HG02852 (cell line): ENCODE data around the gene FLNC.

ENCODE experiments used
- ATAC-seq: cut with Tn5 transposase; IDR thresholded peaks from one replicate; pipeline ENCODE4 v1.9.1; 2021; ENCODE audit warnings: mild to moderate bottlenecking, moderate library complexity; ENCODE audit not compliant: unreplicated experiment

FLNC gene

DNA sequence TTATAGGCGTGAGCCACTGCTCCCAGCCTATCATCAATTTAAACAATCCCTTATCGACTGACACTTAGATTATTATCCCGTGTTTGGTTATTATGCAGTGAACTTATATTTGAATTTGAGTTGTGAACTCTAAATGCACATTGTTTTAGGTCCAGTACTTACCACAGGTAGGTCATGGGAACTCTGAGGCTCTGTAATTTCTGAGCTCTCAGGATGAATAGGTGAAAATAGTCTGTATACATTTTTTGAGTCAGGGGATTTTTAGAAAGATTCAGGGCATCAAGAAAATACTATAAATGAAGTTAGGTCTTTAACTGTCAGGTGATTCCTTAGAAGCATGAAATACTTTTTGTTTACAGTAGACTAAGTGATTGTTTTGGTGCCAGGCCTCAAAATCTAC, 29.6 kb upstream of the FLNC start:
- no peak for ATAC-seq

DNA sequence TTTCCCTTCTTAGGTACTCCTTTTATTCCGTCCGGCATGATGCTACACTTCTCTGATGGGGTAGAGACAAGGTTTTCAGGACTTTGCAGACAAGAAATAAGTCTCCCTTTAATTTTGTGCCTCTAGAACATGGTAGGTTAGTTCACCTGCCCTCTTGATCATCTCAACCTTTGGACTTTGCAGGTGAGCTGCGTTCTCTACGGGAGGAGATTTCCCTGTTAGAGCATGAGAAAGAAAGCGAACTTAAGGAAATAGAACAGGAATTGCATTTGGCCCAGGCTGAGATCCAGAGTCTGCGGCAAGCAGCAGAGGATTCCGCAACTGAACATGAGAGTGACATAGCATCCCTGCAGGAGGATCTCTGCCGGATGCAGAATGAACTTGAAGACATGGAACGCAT, 29.2 kb upstream of the FLNC start:
- ATAC-seq: no peak

DNA sequence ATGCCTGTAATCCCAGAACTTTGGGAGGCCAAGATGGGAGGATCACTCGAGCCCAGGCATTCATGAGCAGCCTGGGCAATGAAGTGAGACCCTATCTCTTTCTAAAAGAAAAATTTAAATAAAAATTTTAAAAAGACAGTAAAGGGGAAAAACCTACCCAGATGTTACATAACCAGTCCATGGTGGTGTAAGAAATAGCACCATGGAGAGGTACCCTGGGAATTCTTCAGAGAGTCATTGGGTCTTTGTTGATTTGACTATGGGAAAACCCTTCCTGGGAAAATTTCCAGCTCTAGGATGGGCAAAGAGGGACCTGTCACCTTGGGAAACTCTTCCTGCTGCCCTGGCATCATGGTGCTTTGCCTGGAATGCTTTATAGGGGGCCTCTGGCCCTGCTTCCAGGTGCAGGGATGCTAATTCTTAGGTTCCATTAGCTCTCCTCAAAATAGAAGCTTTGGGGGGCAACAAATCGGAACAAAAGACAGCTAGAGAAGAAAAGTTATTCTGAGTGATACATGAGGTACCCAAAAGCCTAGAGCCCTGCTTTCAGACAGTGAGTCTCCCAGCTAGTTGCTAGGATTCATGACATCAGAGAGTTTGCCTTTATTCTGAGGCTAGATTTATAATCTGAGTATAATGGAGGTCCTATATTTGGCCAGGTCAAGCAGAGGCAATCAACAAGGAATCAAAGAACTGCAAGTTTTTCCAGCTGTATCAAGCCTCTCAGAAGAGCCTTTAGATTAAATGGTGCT, 28.4 kb upstream of the FLNC start:
- no peak for ATAC-seq

DNA sequence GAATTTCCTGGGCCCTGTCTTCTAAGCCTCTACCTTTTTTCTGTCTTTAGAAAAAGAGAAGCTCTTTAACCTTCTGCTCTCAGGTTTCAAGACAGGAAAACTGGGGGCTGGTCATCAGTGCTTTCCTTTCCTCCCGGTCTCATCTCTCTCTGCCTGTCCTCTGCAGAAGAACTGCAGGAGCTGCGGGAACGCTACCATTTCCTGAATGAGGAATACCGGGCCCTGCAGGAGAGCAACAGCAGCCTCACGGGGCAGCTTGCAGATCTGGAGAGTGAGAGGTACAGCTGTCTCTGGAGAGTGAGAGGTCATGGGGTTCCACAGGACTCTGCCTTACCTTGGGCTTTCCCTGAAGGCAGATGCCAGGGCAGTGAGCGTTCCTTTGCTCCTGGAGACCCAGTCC, 25.7 kb upstream of the FLNC start:
- ATAC-seq: no peak

DNA sequence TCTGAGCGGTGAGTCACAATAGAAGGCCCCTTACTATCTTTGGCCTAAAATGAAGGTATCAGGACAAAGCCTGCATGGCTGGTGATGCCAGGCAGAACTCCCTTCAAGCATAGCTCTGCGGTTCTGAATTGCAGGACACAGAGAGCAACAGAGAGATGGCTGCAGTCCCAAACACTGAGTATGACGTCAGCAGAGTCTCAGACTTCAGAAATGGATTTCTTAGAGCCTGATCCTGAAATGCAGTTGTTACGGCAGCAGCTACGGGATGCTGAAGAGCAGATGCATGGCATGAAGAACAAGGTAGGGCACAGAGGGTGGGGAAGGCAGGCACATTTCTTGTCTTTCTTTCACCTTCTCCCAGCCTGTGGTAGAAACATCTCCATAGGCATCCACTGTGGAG, 25.0 kb upstream of the FLNC start:
- no peak for ATAC-seq

DNA sequence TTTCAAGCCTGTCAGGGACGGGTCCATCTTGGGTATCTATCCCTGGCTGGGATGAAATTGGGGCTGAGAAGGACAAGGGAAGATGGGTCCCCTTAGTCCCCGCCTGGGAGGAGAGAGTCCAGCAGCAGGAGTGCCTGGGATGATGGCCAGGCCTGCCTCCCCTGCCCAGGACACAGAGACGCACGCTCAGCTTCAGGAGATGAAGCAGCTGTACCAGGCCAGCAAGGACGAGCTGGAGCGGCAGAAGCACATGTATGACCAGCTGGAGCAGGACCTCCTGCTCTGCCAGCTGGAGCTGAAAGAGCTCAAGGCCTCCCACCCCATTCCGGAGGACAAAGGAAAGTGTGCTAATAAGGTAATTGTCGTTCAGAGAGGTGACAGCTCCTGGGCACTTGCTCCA, 23.0 kb upstream of the FLNC start:
- ATAC-seq: no peak

DNA sequence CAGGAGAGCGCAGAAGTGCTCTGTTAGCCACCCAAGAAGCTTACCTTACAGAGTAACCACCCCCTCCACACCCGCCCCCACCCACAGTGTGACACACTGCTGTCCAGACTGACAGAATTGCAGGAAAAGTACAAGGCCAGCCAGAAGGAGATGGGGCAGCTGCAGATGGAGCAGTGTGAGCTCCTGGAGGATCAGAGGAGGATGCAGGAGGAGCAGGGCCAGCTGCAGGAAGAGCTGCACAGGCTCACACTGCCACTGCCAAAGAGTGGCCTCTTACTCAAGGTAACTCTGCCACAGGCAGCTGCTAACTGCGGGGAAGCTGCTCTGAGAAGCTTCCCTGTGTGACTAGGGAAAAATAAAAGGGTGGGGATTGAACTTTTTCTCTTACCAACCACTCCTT, 20.8 kb upstream of the FLNC start:
- no peak for ATAC-seq

DNA sequence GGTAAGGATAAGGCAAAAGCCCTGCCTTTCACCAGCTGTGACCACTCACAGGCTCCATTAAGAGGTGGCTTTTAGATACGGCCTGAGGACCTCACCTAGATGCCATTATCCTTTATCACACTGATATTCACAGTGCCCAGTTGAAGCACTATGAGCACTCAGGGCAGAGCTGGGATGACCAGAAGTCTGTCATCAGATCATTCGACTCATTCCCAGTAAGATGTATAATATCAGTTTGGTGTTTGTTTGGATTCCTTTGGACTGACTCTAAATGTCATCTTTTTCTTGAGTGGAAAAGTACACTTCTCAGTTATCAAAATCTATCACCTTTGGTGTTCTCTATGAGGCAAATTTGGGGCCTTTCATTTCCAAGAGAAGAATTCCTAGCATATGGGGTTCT, 19.7 kb upstream of the FLNC start:
- no peak for ATAC-seq

DNA sequence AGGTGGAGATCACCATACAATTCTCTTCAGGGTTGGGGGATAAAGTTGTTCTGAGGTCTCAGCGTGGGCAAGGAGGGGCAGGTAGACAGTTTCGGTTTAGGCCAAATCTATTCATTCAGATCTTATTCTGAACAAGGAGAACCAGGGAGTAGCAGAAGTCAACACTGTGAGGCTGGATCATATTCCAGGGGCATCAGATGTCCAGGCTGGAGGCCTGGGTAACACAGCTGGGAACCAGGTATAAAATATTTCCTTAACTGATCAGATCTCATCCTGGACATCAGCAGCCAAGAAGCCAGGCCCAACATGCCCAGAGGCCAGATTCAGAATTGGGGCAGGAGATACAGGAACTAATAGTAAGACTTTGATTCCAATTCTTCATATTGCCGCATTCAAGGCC, 19.2 kb upstream of the FLNC start:
- ATAC-seq: no peak

DNA sequence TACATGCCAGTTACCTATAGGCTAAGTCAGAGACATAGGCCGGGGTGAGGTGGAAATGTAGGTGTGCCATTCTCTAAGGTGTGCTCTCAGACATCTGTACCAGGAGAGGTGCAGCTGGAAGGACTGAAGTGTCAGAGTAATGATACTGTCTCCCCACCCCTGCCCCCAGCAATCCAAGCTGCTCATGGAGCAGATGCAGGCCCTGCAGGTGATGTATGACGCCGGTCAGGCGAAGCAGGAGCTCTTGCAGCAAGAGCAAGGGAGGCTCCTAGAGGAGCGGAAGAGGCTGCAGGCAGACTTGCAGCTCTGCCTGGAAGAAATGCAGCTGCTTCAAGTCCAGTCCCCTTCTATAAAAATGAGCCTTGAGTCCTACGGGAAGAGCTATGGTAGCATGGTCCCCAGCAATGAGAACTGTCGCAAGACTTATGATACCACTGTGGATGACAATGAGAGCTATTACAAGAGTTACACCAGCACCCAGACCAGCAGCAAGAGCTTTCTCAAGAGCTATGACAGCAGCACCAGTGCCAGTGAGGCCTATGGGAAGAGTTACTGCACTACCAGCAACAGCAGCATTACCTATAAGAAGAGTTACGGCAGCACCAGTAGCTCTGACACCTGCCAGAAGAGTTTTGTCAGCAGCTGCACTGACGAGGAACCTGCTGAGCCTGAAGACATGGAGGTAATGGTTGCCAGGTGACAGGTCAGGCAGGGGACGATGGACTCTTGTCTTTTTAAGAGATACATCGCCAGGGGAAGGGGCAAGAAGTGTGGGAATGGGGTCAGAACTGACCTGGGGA, 18.4 kb upstream of the FLNC start:
- ATAC-seq: no peak

DNA sequence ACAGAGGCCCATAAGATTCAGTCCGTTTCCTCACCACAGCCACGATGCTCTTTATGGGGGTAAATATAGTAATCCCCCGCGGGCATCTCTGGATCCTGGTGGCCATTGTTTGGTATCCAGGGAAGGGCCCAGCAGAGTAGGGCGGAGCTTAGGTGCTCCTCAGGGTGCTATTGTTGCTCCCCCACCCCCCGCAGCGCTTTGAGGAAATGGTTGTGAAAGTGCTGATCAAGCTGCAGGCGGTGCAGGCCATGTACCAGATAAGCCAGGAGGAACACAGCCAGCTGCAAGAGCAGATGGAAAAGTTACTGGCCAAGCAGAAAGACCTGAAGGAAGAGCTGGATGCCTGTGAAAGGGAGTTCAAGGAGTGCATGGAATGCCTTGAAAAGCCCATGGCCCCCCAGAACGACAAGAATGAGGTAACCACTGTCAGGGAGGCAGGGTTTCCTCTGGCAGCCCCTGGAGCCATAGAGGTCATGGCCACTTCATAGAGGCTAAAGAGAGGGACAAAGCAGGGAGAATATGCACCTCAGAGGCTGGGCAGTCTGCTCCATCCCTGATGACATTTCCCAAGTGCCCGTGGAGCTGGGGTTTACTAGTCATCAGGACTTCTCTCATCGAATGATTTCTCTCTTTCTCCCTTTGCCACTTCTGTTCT, 17.6 kb upstream of the FLNC start:
- ATAC-seq: no peak

DNA sequence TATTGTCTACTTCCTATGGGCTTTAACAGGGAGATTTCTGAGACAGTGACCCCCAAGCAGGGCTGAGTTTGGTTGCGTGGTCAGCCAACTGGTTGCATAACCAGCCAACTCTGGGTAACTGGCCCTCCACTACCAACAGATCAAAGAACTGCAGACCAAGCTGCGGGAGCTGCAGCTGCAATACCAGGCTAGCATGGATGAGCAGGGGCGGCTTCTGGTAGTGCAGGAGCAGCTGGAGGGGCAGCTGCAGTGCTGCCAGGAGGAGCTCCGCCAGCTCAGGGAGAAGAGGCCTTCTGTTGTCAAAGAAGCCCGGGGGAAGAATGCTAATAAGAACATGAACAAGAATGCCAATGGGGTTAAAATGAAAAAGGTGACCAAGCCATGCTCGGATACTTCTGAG, 15.7 kb upstream of the FLNC start:
- ATAC-seq: no peak

DNA sequence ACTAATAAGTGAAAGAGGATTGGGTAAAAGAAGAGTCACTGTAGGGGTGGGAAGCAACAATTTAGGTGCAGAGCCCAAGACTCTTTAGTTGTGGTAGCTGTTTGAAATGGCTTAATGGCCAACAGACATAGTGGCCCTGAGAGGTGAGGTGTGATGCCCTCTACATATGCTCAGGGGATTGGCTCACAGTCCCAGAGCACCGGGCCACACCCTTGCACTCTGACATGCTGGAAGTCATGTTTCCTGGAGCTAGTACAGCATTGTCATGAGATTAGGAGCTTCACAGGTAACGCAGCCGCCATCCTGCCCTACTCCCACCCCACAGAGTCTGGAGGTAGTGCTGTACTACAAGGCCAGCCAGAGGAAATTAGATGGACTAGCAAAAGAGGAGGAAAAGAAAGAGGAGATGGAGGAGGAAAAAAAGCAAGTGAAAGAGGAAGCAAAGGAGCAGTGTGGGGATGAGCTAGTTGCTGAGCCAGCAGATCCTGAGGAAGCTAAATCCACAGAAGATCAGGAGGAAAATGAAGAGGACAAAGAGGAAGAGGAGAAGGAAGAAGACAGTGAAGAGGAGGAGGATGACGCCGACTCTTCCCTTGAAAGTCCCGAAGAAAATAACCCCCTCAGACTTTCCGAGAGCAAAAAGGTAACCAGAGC, 14.8 kb upstream of the FLNC start:
- ATAC-seq: no peak

DNA sequence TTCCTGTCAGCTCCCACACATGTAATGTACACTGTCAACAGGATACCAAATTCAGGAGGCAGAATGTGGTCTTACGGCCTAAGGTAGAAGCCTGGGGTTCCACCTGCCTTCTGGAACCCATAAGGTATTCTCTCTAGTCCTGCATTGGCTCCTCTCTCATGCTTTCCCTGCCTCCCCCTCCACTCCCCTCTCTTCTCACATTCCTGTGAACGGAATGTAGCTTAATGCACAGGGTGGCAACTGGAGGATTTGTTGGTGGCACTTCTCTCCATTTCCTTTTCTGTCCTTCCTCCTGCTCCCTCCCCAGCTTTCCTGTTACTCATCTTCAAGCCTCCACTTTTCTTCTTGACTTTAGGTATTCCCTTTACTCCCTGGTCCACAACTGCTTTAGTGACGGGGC, 11.5 kb upstream of the FLNC start:
- no peak for ATAC-seq

DNA sequence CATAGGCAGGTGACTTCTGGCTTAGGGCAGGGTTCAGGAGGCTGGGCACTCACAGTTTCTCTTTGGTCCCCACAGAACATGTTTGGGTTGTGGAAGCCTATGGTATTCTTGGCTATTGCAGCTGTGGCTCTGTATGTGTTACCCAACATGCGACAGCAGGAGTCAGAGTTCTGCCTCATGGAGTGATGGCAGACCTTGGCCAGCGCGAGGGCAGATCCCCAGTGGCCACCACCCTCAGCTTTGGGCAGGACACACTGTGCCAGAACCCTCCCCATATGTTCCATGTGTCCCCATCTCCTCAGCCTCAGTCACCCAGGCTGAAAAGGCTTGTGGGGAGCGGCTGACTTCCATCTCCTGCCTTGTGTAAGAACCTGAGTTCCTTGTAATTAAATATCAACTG, 8.5 kb upstream of the FLNC start:
- no peak for ATAC-seq

DNA sequence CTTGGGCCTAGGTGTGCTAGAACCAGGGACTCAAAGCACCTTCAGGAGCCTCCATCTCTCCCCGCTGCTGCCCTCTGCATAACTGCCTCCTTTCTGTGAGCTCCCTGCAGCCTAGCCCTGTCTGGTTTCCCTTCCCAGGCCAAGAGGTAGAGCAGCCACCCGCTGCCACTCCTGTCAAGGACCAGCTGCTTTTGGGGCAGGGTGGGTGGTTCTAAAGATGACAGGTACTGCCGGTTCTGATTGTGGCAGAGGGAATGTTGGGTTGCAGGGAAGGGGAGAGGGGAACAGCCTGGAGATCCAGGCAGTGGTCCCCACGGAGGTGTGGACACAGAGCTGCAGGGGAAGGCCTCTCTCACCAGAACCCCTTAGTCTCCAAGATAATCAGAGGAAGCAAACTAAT, 3.7 kb upstream of the FLNC start:
- ATAC-seq: no peak

DNA sequence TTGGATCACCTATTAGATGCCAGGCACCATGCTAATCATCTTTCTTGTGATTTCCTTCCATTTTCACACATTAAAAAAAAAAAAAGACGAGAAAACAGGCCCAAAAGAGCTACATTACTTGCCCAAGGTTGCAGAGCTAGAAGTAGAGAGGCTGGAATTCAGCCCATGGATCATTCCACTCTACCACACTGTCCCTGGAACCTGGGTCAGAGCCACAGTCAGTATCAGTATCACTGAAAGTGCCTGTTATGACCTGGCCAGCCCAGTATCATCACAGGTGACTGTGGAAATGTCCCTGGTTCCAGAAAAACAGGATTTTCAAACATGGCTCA, 3.3 kb upstream of the FLNC start:
- no peak for ATAC-seq

DNA sequence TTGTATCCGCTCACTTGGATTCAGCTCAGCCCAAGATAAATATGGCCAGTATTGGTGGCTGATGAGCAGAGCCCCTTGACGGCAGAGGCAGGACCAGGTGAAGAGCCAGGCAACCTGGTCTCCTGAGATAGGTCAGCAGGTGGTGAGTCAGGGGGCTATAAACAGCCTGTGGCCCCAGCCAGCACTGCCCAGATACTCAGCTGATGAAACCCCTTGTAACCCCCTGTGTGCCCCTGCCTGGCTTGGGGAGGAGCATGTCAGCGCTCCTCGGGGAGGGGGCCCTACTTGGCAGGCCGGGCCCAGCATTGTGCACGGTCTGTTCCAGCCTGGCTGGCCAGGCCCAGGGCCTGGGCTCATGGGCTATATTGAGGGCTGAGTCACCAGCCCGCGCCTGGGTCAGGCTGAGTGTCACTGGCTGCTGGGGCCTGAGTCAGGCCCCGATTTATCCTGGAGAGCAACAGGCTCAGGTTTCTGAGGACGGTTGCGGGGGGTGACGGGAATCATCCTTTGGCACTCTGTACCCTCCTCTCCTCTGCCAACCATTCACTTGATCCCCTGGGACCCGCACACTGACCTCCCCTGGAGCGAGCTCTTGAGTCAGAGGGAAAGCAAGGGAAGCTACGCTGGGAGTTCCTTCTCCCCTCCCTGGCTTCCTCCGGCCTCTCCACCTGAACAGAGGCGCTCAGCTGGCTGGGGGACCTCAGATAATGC, 2.8 kb upstream of the FLNC start:
- no peak for ATAC-seq

DNA sequence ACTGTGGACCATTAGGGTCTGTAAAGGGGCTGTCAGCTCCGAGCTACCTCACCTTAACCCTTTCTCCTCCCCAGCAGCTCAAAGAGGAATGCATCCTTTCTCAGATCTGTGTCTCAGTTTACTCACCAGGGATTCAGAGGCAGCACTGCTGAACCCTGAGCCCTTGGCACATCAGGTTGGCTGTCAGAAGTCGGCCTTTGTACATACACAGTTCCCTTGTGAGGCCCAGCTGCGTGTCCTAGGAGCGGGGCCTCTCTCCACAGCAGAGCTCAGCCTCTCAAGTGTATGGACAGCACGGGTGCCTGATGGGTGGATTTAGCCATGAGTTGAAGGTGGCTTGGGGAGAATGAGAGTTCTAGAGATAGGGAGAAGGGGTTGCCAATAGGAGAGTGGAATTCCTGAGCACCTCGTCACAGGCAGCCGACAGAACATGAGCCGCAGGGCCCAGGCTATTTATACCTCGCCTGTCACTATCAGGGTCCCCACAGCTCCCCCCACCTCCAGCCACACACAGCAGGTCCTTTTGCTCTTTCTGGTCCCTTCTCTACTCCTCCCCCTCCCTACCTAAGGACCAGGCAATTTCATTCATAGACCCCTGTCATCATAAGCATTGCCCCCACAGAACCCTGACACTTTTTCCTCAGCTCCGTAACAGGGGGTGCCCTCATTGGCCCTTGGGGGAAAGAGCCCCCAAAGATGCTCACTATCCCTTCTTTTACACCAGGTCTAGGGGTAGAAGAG, 2.1 kb upstream of the FLNC start:
- ATAC-seq: no peak

DNA sequence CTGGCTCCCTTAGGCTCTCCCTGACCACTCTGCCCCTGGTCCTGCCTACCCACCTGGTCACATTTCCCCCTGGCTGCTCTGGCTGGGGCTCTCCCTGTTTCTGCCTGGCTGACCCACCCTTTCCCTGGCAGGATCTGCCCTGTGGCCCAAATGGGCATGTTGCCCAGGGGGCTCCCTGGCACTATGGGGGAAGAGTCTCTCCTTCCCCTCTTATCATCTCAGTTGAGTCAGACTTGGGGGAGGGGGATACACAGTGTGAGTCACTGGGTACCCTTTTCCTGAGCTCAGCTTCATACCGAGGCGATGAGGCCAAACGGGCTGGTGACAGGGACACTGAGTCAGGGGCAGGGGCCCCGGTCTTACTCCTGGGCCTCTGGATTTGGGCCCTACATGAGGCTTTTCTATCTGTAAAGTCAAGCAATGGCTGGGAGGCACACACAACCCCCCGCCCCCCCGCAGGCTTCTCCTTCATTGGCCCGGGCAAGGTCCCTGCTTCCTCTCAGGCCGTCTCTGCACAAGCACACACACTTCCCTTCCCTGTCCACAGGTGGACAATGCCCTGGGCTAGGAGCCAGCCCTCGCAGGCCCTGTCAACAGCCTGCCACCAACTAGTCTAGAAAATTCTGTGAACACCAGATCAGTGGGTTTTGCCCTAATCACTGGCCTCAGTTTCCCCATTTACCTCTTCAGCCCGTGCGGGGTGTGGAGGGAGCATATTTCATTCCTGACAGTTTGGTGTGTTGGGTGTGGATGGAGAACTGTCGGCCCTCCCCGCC, 627 bp upstream of the FLNC start:
- no peak for ATAC-seq
